ENCODE data around the gene SYDE1.

Gene SYDE1

GRCh38 chr19:15108845-15109767, 1.9 kb downstream of the SYDE1 start:
- DNase-seq, result no peak

GRCh38 chr19:15109768-15110417, 2.7 kb downstream of the SYDE1 start:
- no peak for DNase-seq

GRCh38 chr19:15110418-15110815, 3.2 kb downstream of the SYDE1 start:
- no peak for DNase-seq

- DNase-seq, result no peak
These were observed 4.6 kb downstream of the SYDE1 start for GRCh38 chr19:15111758-15112157.

GRCh38 chr19:15112385-15112784, 5.2 kb downstream of the SYDE1 start:
- no peak for DNase-seq

- peak; percentile 26 for DNase-seq
These were observed 6.3 kb downstream of the SYDE1 start for GRCh38 chr19:15113245-15114152.

GRCh38 chr19:15114153-15114540, 6.9 kb downstream of the SYDE1 start:
- DNase-seq, result no peak

- no peak for DNase-seq
These were observed 7.9 kb downstream of the SYDE1 start for GRCh38 chr19:15115080-15115479.

- DNase-seq, result no peak
These were observed 8.8 kb downstream of the SYDE1 start for GRCh38 chr19:15115762-15116615.

GRCh38 chr19:15116856-15117255, 9.7 kb downstream of the SYDE1 start:
- DNase-seq, result no peak

GRCh38 chr19:15118248-15118647, 11.0 kb downstream of the SYDE1 start:
- no peak for DNase-seq

- no peak for DNase-seq
These were observed 11.7 kb downstream of the SYDE1 start for GRCh38 chr19:15118789-15119494.

- DNase-seq, result no peak
These were observed 13.2 kb downstream of the SYDE1 start for GRCh38 chr19:15120135-15121026.

GRCh38 chr19:15122331-15123030, 15.3 kb downstream of the SYDE1 start:
- DNase-seq, result no peak

- DNase-seq, result no peak
These were observed 16.1 kb downstream of the SYDE1 start for GRCh38 chr19:15123031-15123890.

GRCh38 chr19:15123900-15124299, 16.7 kb downstream of the SYDE1 start:
- DNase-seq, result peak; percentile 26

- peak; percentile 76 for DNase-seq
These were observed 17.5 kb downstream of the SYDE1 start for GRCh38 chr19:15124572-15125231.

Data from NCI-H82 (cell line).